ENCODE results near the gene CPLX3.

CPLX3 gene

GRCh38 chr15:74843891-74844299, 17.5 kb downstream of the CPLX3 start:
- TF ChIP-seq CTCF (IDR thresholded peaks at IDR 0.05; ENCODE audit: low read depth, low read length): no peak
- no peak overlapping the region; the same call in 1 of the 2 replicates for H3K4me3 ChIP-seq (ENCODE audit: low read depth, low read length)

DNA sequence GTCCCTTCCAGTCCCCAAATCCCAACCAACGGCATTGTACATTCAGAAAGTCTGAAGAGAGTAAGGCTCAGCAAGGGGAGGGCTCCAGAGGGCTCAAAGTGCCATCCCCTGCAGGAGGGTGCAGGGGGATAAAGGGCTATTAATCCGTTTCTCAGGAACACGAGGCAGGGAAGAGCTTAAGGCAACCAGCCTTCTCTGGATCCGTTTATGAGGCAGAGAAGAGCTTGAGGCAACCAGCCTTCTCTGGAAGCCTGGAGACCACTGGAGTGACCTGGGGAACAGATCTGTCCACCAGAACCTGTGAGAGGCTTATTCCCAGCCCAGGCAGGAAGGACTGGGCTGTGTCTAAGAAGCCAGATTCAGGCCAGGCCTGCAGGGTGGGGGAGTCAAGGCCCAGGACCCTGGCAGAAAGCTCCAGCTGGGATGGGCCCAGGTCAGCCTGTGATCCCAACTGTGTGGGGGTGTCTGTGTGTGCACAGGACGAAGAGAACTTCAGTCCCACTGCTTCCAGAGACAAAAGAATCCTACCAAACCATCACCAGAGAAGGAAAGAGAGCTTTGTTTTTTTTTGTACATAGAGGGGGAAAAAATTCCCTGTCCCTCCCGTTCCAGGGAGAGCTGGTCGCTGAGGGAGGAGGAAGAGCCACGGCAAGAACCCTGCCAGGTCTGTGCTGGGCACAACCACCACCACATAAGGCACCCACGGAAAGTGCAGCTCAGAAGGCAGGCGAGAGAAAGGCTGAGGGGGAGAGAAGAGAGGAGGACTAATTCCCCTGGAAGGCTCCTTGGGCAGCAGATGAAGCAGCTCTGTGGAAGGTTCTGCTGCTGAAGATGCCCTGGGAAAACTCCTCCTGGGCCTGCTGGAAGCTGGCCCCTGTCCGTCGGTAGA, 18.1 kb downstream of the CPLX3 start:
- H3K4me3 ChIP-seq (ENCODE audit: low read depth, low read length): no peak overlapping the region
- TF ChIP-seq CTCF (IDR thresholded peaks at IDR 0.05; ENCODE audit: low read depth, low read length): no peak

DNA sequence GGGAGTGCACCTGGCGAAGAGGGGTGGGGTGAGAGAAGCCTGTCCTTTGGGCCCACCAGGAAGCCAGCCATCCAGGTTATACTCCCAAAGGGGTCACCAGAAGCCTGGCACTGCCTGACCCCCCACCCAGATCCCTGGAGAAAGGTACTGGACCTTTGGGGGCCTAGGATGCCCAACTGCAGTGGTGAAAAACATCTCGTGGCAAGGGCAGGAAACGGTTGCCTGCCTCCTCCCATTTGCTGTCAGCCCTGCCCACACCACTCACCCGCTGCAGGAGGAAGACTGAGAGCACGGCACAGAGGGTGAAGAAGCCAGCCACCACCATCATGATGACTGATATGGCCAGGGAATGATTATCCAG, 18.8 kb downstream of the CPLX3 start:
- no peak overlapping the region for H3K4me3 ChIP-seq (ENCODE audit: low read depth, low read length)
- TF ChIP-seq CTCF (IDR thresholded peaks at IDR 0.05; ENCODE audit: low read depth, low read length): no peak

DNA sequence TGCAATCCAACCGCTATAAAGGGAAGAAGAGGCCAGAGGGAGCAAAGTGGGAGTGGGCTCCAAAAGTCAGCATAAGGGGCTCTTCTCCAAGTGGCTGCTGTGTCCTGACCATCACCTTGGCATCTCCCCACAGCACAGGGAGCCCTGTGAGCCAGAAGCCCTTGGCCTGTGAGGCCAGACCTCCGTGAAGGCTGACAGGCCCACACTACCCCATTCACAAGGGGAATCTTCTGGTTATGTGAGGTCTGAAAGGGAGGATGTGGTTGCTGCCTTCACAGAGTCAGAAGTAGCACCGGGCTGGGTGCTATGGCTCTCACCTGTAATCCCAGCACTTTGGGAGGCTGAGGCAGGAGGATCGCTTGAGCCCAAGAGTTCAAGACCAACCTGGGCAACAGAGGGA, 19.2 kb downstream of the CPLX3 start:
- no peak overlapping the region for H3K4me3 ChIP-seq (ENCODE audit: low read depth, low read length)
- TF ChIP-seq CTCF (IDR thresholded peaks at IDR 0.05; ENCODE audit: low read depth, low read length): no peak

DNA sequence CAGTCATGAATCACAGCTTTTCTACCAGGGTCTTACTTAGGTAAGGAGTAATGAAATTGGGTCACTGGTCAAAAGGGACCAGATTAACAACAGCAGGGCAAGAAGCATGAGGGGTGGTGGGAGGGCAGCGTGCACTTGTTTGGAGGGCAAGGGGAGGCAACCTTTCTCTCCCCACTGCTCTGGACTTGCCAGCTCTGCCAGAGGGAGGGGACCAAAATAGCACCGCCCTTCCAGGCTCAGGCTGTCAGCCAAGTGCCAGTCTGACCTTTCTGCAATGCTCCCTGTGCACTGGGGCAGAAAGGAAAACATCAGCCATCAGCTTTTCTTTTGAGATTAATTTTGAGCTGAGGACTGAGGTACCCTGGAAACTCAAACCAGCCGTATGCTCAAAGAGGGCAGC, 21.0 kb downstream of the CPLX3 start:
- TF ChIP-seq CTCF (IDR thresholded peaks at IDR 0.05; ENCODE audit: low read depth, low read length): no peak
- no peak overlapping the region for H3K4me3 ChIP-seq (ENCODE audit: low read depth, low read length)

DNA sequence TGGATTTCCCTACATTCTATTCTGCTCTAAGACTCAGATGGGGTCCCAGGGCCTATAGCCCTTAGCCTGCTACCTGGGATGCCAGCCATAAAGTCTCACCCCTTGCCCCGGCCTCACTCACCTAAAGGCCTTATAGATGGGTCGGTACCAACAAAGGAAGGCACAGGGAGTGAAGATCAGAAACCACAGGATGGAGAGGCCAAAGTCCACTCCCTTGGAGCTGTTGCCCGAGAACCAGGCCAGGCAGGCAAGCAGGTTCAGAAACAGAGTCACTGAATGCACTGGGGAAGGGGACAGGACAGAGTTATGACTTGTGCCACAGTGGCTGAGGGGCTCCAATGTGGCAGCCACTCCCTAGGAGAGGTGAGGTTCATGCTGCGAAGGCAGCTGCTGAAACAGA, 24.0 kb downstream of the CPLX3 start:
- TF ChIP-seq CTCF (IDR thresholded peaks at IDR 0.05; ENCODE audit: low read depth, low read length): no peak
- H3K4me3 ChIP-seq (ENCODE audit: low read depth, low read length): no peak overlapping the region

DNA sequence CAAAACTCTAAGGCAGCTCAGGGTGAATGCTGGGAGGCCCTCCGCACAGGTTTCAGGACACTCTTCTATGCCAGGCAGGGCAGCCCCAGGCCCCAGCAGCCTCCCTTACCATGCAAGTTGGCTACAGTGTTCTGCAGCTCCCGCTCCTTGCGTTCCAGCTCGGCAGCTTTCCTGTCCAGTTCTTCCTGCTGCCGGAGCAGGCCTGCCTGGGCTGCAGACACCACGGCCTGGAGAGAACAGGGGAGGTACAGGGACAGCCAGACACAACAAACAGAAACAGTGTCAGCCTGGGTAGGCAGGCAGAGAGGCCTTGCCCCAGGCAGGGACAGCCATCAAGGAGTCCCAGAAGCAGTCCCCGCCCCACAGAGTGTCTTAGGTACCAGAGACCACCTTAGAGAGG, 25.5 kb downstream of the CPLX3 start:
- TF ChIP-seq CTCF (IDR thresholded peaks at IDR 0.05; ENCODE audit: low read depth, low read length): no peak

More for the DNA sequence above, 25.5 kb downstream of the CPLX3 start:
- no peak overlapping the region for H3K4me3 ChIP-seq (ENCODE audit: low read depth, low read length)

Measured in WI38 (cell line).